GM10847 (cell line): Measurements from ENCODE around the gene TRMT2A.
A peak's percentile ranks its signal among the peaks of the same experiment; 100 is the strongest.

Experiments
- POLR2A ChIP-seq: IDR thresholded peaks from 2 replicates; pipeline ENCODE4 v1.6.1; 2011; ENCODE audit not compliant: insufficient read length; ENCODE audit errors: extremely low read depth

Gene TRMT2A, protein sequence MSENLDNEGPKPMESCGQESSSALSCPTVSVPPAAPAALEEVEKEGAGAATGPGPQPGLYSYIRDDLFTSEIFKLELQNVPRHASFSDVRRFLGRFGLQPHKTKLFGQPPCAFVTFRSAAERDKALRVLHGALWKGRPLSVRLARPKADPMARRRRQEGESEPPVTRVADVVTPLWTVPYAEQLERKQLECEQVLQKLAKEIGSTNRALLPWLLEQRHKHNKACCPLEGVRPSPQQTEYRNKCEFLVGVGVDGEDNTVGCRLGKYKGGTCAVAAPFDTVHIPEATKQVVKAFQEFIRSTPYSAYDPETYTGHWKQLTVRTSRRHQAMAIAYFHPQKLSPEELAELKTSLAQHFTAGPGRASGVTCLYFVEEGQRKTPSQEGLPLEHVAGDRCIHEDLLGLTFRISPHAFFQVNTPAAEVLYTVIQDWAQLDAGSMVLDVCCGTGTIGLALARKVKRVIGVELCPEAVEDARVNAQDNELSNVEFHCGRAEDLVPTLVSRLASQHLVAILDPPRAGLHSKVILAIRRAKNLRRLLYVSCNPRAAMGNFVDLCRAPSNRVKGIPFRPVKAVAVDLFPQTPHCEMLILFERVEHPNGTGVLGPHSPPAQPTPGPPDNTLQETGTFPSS

GRCh38 chr22:20116951-20117632 lies at the start of gene TRMT2A:
TSS of gene TRMT2A (minus strand) at chr22:20117226. CDS start at chr22:20116906, 320 bp downstream.
- peak; percentile 51 for TF ChIP-seq POLR2A

- TF ChIP-seq POLR2A: no peak
Observed at GRCh38 chr22:20166703-20167102, 49.7 kb upstream of the TRMT2A start.

GRCh38 chr22:20165913-20166312 lies 48.9 kb upstream of the TRMT2A start:
- TF ChIP-seq POLR2A: no peak

DNA sequence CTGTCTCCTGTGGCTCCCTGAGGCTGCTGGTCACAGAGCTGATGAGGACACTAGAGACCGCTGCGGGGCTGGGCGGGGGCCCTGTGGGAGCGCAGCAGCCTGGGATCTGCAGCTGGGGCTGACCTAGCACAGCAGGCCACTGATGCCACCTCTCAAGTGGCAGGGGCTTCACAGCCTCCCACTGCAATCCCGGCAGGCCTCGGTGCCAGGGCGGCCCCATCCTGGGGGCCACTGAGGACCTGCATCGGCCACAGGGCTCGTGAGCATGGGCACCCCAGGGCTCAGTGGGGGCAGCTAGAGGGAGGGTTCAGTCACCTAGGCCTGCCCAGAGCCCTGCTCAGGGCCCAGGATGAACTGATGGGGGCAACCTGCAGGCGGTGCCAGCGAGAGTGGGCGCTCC lies 48.4 kb upstream of the TRMT2A start:
- no peak for TF ChIP-seq POLR2A

DNA sequence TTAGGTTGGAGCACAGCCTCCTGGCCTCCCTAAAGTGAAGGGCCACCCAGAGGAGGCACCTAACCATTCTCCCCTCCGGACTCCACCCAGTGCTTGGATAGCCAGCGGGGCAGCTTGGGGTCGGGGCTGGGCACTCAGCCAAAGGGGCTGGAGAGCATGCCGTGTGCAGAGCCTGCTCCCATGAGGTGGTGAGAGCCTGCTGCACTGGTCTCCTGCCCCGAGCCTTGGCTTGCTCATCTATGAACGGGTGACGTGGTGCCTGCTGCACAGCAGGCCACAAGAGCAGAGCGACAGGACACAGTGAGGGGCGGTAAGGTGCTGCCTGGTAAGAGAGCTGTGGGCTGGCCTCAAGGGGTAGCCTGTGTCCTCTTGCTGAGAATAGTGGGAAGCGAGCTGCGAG lies 47.8 kb upstream of the TRMT2A start:
- TF ChIP-seq POLR2A: no peak

GRCh38 chr22:20160041-20160440 lies 43.0 kb upstream of the TRMT2A start:
- no peak for TF ChIP-seq POLR2A

GRCh38 chr22:20159076-20159475 lies 42.0 kb upstream of the TRMT2A start:
- no peak for TF ChIP-seq POLR2A

DNA sequence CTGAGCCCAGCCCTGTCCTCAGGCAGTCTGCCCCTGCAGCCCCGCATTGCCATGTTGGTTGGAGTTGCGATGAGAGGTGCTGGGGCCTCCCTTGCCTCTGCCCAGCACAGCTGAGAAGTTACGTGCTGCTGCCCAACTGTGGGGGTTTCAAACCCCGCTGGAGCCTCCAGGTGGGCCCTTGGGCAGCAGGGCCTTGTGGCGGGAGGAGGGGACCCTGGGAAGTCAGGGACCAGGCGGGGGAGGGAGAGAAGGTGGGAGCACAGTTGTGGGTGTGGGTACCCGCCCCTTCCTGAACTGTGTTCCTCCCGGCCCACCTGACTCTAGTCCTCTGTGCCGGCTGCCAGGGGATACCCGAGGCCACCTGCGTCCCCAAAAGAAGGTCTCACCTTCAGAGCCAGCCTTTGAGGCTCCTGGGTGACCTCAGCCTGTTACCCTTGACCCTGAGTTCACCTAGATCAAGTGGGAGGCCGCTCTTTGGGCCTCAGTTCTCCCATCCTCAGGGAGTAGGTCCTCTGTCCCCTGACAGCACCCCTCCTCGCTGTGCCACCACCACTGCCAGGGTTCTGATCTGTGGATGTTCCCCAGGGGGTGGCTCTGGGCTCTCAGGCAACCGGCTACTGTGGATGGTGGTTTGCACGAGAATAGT lies 41.5 kb upstream of the TRMT2A start:
- TF ChIP-seq POLR2A: no peak

GRCh38 chr22:20157430-20158183 lies 40.6 kb upstream of the TRMT2A start:
- no peak for TF ChIP-seq POLR2A

GRCh38 chr22:20156611-20157429 lies 39.8 kb upstream of the TRMT2A start:
- TF ChIP-seq POLR2A: no peak

DNA sequence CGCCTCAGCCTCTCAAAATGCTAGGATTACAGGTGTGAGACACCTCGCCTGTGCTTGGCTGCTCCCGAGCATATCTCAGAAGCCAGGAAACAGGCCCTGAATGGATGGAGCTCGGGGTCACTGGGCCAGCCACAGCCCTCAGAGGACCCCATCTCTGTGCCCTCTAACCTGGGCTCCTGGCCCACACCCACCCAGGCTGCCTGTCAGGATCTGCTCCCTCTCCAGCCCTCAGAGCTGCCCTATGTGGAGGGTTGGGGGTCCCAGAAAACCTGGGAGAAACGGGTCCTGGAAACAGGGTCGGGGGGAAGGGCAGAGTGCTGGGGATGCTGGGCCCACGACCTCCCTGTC lies 39.0 kb upstream of the TRMT2A start:
- no peak for TF ChIP-seq POLR2A

DNA sequence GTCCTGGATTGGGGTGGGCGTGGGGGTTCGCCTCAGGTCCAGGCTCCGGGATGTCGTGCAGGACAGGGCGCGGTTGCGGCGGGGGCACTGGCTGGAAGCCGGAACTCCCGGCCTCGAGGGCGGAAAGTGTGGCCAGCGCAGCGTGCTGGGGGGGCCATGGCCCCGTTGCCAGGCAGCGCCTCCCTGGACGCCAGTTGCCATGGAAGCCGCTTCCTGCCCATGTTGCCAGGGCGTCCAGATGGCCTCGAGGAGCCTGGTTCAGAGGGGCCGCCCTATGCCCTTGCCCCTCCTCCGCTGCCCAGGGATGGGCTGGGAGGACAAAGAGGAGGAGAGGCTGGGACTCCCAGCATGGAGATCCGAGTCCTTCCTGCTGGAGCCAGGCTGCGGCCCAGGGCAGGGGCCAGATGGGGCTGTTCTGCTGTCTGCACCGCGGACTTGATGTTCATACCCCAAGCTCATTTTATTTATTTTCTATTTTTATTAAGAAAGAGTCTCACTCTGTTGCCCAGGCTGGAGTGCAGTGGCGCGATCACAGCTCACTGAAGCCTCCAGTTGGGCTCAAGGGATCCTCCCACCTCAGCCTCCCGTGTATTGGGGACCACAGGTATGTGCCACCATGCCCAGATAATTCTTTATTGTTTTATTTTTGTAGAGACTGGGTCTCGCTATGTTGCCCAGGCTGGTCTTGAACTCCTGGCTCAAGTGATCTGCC lies 38.5 kb upstream of the TRMT2A start:
- no peak for TF ChIP-seq POLR2A

- no peak for TF ChIP-seq POLR2A
Observed at GRCh38 chr22:20154602-20155187, 37.7 kb upstream of the TRMT2A start.
